ENCODE measurements around the gene RBM10. TPM values are rescaled to one million over a fixed set of nuclear protein-coding genes. Genes with fewer than 3 reads are reported as not detected.

Gene RBM10
- total RNA-seq, 1 experiment from 2014 or later, result 55.8 TPM

- Histone ChIP-seq H2BK120ac (ENCODE audit: low read depth, low read length, poor library complexity, severe bottlenecking) (no peak overlapping the region), H2BK15ac (ENCODE audit: low read depth, low read length) (no peak overlapping the region), H3K14ac (ENCODE audit: insufficient read depth, low read length) (no peak overlapping the region), H4K91ac (ENCODE audit: insufficient read length, low read depth, low read length) (no peak overlapping the region), H3K79me1 (ENCODE audit: insufficient read depth, low read depth, low read length, poor library complexity, severe bottlenecking) (peaks cover 5% of the 10 kb centered on the region), H4K20me1 (ENCODE audit: control insufficient read depth, insufficient read depth, insufficient read length) (peaks cover 2% of the 10 kb centered on the region), H2BK20ac (ENCODE audit: low read depth, low read length, poor library complexity, severe bottlenecking) (no peak overlapping the region), H2AFZ (ENCODE audit: low read length) (no peak overlapping the region), H3T11ph (ENCODE audit: low read length) (no peak overlapping the region), H3K23ac (ENCODE audit: insufficient read length, low read depth, low read length) (no peak overlapping the region), H4K8ac (replicated peaks; ENCODE audit: insufficient read length, low read depth, low read length) (no peak overlapping the region), H3K27me3 (ENCODE audit: insufficient read depth, low read length) (no peaks in the 10 kb centered on the region), H4K5ac (ENCODE audit: insufficient read length, low read depth, low read length) (no peak overlapping the region), H3K9ac (ENCODE audit: extremely low read depth, insufficient read length, low read length) (no peak overlapping the region), H3K56ac (ENCODE audit: insufficient read length, low read depth, low read length) (no peak overlapping the region), H3K79me2 (ENCODE audit: insufficient read depth, low read length) (peaks cover 2% of the 10 kb centered on the region; the same call in 1 of the 2 replicates), H2AK5ac (ENCODE audit: insufficient read length, low read length) (no peak overlapping the region), H2BK12ac (ENCODE audit: insufficient read length, low read depth, low read length) (no peak overlapping the region), H3K9me3 (ENCODE audit: control insufficient read depth, low read depth, low read length) (no peaks in the 10 kb centered on the region), H3K23me2 (ENCODE audit: insufficient read length, low read depth, low read length, poor library complexity, severe bottlenecking) (no peaks in the 10 kb centered on the region), H2BK5ac (ENCODE audit: insufficient read length, low read length) (no peak overlapping the region), H3K18ac (ENCODE audit: insufficient read length, low read depth, low read length) (no peak overlapping the region), H3K27ac (ENCODE audit: insufficient read length, low read depth, low read length) (no peak overlapping the region), H3K4me1 (ENCODE audit: insufficient read depth, low read length) (no peaks in the 10 kb centered on the region), H3K4ac (ENCODE audit: low read depth, low read length) (no peak overlapping the region), H3K4me2 (ENCODE audit: insufficient read depth, insufficient read length, low read length) (no peak overlapping the region)
- no peak overlapping the region; a peak in 1 of 7 replicates for H3K27ac Mint-ChIP-seq
- H3K27me3 Mint-ChIP-seq (ENCODE audit: low read depth), result no peaks in the 10 kb centered on the region
- no peak for TF ChIP-seq CTCF (conservative IDR thresholded peaks at IDR 0.05)
- no peak for DNase-seq
- H3K36me3 Mint-ChIP-seq (ENCODE audit: insufficient read depth in 1 of 3, low read depth in 3 of 3), result peaks cover 63 to 79% (median 77%) of the 10 kb centered on the region in 3 experiments
- no CpG with 5 or more reads among the region's 19 CpGs for WGBS (ENCODE audit: extremely low coverage, insufficient read length, low lambda C conversion rate)
- H3K4me1 Mint-ChIP-seq, result peaks cover 0 to 1% of the 10 kb centered on the region in 2 experiments; a peak in 1 of 4 replicates
- no peak overlapping the region; a peak in 1 of 5 replicates for H3K4me3 Mint-ChIP-seq
- no peaks in the 10 kb centered on the region for H3K9me3 Mint-ChIP-seq
Observed at GRCh38 chrX:47226531-47227333, 81.7 kb downstream of the RBM10 start.
